ENCODE results near the gene NOS1.

Gene NOS1

DNA sequence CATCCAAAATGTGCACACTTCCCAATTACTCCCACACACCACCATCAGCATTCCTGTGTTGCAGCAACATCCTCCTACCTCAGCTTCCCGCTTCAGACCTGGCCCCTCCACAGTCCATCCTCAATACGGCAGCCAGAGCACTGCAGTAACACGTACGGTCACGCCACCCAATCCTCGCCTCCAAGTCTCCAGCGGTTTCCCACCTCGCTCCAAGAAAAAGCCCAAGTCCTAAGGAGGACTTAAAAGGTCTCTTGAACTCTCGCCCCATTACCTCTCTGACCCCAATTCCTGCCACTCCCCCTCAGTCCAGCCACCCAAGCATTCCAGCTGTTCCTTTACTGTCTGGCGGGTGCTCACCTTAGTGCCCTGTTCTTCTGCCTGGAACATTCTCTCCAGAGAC lies 183.1 kb downstream of the NOS1 start:
- no peak for DNase-seq (ENCODE audit: low read depth in 2 of 2)

DNA sequence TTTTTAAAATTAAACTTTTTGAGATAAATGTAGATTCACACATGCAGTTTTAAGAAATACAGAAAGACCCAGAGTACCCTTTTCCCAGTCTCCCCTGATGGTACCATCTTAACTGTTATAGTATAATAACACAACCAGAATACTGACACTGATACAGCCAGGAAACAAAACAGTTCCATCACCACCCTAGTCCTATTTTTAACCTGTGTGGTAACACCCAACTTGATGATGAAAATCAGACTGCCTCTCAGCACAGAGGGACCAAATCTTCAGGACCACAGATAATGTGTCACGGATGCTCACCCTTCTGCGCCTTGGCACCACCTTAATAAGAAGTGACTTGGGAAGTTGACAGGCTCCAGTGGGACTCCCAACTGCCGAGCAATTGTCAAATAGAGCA lies 189.3 kb downstream of the NOS1 start:
- DNase-seq (ENCODE audit: low read depth in 2 of 2), result no peak

DNA sequence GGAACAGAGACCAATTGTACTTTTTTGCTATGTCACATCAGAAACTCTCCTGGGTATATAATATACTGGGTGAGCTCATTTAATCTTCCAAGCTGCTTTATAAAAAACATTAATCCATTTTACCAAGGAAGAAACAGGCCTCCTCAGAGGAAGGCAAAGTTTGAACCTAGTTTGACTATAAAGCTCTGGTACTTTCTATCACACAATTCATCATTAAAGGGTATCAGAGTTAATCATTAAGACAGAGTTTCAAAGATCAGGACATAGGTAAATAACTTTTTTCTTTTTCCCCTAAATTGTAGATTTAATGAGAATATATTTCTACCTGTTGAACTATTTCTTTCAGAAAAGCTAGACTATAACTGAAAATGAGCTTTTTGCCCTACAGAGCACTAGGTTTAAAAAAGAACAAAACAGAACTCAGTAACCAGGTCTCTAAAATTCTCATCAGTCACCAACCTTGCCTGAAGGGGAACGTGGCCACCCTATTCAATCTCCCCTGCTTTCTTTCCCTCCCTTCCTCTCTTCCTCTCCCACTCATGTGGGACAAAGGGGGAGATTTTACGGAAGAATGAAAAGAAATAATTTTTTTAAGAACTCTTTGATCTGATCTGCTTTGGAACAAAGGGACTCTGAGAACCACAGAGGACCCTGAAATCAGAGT lies 189.8 kb downstream of the NOS1 start:
- DNase-seq (ENCODE audit: low read depth in 2 of 2), result no peak

DNA sequence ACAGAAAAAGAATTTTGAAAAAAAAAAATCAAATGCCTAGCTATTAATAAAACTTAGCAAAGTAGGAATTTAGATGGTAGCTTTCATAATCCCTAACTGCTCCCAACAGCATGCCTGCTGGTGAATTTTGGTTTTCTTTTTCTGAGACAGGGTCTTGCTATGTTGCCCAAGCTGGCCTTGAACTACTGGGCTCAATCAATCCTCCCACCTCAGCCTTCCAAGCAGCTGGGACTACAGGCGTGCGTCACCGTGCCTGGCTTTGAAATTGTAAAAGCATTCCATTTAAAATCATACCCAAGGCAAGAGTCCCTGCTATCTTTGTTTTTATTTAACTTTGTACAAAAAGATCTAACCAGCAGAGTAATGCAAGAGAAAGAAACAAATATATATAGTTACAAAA lies 191.9 kb downstream of the NOS1 start:
- no peak for DNase-seq (ENCODE audit: low read depth in 2 of 2)

DNA sequence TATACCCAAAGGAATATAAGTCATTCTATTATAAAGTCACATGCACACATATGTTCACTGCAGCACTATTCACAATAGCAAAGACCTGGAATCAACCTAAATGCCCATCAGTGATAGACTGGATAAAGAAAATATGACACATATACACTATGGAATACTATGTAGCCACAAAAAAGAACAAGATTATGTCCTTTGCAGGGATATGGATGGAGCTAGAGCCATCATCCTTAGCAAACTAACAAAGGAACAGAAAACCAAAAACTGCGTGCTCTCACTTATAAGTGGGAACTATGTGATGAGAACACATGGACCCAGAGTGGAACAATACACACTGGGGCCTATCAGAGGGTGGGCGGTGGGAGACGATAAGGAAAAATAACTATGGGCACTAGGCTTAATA lies 192.4 kb downstream of the NOS1 start:
- DNase-seq (ENCODE audit: low read depth in 2 of 2), result no peak

DNA sequence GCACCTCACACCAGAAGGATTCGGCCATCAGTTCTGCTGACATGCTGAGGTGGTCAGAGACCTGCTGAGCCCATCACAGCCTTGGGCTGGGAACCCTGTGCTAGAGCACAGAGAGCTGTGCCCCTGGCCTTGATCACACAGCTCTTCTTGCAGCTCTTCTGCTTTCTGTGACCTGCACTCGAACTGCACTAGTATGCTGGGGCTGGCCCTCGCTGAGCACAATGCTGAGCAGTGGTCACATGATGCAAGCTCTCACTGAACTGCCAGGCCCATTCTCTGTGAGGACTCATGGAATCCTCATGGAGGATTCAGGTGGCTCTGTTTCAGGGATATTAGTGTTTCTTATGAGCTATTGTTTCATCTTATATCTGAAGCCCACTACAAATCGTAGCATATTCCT lies 193.7 kb downstream of the NOS1 start:
- DNase-seq (ENCODE audit: low read depth in 2 of 2), result no peak

DNA sequence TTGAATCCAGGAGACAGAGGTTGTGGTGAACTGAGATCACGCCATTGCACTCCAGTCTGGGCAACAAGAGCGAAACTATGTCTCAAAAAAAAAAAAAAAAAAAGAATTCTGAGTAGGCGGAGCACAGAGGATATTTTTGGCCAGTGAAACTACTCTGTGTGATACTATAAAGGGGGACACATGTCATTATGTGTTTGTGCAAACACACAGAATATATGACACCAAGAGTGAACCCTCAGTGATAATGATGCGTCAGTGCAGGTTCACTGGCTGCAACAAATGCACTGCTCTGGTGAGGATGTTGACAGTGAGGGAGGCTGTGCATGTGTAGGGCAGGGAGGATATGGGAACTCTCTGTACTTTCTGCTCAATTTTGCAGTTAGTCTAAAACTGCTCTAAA lies 195.3 kb downstream of the NOS1 start:
- DNase-seq (ENCODE audit: low read depth in 2 of 2), result no peak

DNA sequence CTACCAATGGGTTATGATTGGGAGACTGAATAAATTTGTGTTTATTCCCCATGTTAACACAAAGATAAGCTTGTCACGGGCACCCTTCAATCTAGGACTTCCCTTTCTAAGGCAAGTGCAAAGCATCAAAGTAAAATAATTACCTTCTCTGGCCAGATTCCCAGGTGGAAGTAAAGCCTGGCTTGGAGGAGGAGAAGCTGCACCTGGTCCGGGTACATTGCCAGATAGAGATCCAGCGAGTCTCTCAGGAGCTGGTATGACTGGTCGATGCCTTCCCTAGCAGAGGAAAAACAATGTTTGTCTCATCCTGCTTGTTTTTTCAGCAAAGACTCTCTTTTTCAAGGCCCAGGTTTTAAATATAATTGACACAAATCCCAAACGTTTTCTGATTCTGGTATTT lies 196.1 kb downstream of the NOS1 start:
- DNase-seq (ENCODE audit: low read depth in 2 of 2), result no peak

DNA sequence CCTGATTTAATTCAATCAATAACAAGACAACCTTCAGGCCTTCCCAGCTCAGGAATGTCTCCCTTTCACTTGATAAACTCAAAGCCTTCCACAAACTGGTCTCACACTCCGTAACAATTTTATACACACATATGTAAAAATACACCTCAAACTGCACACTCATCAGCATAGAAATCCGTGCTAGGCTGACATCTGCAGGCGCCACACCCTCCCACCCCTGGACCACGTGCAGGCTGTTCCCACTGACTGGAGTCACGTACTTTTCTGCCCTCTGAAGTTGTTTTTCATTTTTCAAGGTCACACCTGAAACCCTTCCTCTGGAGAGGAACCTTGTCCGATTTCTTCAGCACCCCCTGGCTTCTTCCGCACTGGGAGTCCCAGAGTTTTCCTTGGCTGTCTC lies 198.8 kb downstream of the NOS1 start:
- DNase-seq (ENCODE audit: low read depth in 2 of 2), result no peak

DNA sequence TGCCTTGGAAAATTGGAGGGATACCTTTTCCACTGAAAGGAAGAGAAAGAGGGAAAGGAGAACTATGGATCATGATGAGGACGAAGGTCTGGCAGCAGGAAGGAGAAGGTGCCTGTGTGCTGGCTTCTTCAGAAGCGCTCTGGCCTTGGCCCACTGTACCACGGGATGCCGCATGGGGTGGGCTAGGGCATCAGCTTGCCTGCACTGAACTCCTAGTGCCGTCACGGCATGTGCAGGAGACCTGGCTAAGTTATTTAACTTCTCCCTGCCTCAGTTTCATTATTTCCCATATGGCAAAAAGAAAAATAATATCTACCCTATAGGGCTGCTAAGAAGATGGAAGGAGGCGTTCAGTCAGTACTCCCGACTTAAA lies 199.3 kb downstream of the NOS1 start:
- DNase-seq (ENCODE audit: low read depth in 2 of 2), result no peak

DNA sequence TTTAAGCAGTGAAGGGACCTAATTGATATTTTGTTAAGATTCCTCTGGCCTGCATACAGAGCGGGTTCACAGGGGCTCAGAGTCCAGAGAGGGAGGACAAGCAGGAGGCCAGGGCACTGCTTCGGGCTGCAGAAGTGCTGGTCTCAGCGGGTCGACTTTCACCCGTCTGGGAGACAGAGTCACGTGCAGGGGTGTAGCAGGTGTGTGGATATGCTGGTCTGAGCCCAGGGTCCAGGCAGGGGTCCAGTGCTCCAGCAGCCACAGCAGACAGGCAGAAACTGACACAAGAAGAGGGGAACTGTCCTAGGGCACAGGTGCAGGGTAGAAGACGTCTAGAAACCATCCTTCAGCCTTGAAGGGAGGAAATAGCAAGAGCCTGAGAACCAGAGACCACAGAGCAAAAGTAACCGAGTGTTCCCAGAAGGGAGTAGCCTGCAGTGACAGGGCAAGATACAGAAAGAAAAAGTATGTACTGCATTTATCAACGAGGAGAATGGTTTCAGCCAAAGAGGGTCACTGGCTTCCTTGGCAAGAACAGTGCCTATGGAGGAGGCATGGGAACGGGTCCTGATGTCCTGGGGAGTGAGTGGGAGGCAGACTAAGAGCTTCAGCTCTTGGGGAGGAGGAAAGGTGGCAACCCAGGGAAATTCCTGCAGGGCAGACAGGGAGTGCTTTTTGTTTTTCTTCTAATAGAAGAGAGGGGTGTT lies 199.8 kb downstream of the NOS1 start:
- no peak for DNase-seq (ENCODE audit: low read depth in 2 of 2)

DNA sequence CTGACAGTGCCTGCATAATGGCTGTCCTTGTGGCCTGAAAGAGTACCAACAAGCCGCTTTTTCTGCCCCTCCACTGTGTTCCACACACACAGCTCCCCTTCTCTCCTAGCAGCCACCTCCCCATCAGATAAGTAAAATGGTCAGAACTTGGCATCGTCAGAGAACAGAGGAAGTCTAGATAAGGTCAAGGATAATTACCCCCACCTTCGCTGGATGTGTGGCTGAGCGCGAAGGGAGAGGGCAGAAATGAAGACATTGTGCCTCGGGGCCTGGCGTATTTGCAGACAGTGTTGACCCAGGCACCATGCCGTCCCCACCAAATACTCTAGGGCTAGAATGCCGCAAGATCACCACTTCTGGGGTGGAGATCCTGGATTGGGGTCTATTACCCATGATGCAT lies 201.8 kb downstream of the NOS1 start:
- no peak for DNase-seq (ENCODE audit: low read depth in 2 of 2)

DNA sequence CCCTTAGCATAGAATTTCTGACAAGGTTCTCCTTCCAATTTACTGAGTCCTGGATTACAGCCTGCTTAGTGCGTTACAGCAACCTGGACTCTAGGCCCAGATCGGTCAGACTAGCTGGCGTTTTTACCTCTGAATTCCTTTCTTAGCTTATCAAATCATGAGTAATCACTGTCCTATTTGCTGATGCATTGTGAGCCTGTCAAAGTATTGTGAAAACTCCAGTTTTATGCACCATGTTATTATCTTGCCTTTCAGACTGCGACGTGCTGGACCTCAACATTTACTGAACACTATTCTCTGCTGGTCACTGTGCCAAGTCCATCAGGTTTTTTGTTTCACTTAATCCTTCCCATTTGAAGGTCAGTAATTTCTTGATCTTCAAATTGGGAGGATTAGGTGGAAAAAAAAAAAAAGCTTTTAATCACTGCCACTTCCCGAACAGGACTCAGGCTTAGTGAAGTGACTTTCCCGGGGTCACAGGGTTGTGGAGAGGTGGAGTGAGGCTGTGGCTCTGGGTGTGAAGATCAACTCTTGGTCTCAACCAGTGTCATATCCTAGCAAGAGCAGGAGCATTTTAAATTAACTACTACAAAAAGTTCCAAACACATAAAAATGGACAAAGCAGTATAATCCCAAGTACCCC lies 202.4 kb downstream of the NOS1 start:
- DNase-seq (ENCODE audit: low read depth in 2 of 2), result no peak

Measured in stimulated activated CD8-positive, alpha-beta memory T cell treated with anti-CD3 and anti-CD28 coated beads, Interleukin-15, amount 100 ng/mL, for 4 hours (primary cell).